Pulmonary artery endothelial cell (primary cell): ENCODE measurements around the gene EN2. TPM values are rescaled to one million over a fixed set of nuclear protein-coding genes. Genes with fewer than 3 reads are reported as not detected.

Source experiments
- DNase-seq: peaks from one replicate; pipeline ENCODE4 v3.0.0-alpha.2; 2011; ENCODE audit warnings: low read depth, low spot score
- total RNA-seq: library from RNA; depleted of rRNA; stranded (reverse); fragments of >200 nt; gene quantifications from 2 replicates; pipeline ENCODE4 v1.2.3, GENCODE V29; 2014

The EN2 gene
- total RNA-seq, 1 donor from 2014 or later = not detected

- DNase-seq = no peak
These were observed 49.6 kb downstream of the EN2 start for GRCh38 chr7:155507576-155507975.

GRCh38 chr7:155508376-155509358, 50.7 kb downstream of the EN2 start:
- DNase-seq = no peak

GRCh38 chr7:155509359-155509724, 51.4 kb downstream of the EN2 start:
- no peak for DNase-seq

GRCh38 chr7:155509725-155510551, 52.0 kb downstream of the EN2 start:
- no peak for DNase-seq

- no peak for DNase-seq
These were observed 53.2 kb downstream of the EN2 start for GRCh38 chr7:155510975-155511701.

GRCh38 chr7:155511702-155511996, 53.7 kb downstream of the EN2 start:
- DNase-seq = no peak

- DNase-seq = no peak
These were observed 54.4 kb downstream of the EN2 start for GRCh38 chr7:155512246-155512887.

- DNase-seq = no peak
These were observed 55.8 kb downstream of the EN2 start for GRCh38 chr7:155513543-155514285.

- no peak for DNase-seq
These were observed 56.4 kb downstream of the EN2 start for GRCh38 chr7:155514296-155514695.

Other genes starting within 250 kb of the EN2 start
- 109 and 120 TPM in 2 replicates for gene INSIG1, start 160.3 kb upstream of the EN2 start, total RNA-seq
- not detected in 2 replicates for gene CNPY1, start 88.4 kb downstream of the EN2 start, total RNA-seq
- gene RBM33, start 186.5 kb downstream of the EN2 start, total RNA-seq = 21.8 and 25.5 TPM in 2 replicates